H9 (cell line): ENCODE results near the gene DSCAM. TPM values are rescaled to one million over a fixed set of nuclear protein-coding genes. Genes with fewer than 3 reads are reported as not detected.

Experiments
- DNase-seq: peaks from one replicate; pipeline ENCODE4 v3.0.0-alpha.2; 2017
- H2AFZ ChIP-seq: one replicate; pipeline ENCODE4 v1.6.1; 2013; ENCODE audit warnings: mild to moderate bottlenecking, low read length, control low read depth, moderate library complexity
- H2AK5ac ChIP-seq: 2 replicates; pipeline ENCODE4 v1.6.1; 2013; ENCODE audit warnings: low read length, control low read depth, mixed read lengths; ENCODE audit not compliant: insufficient read length
- H2BK120ac ChIP-seq: one replicate; pipeline ENCODE4 v1.6.1; 2013; ENCODE audit warnings: low read depth, mild to moderate bottlenecking, low read length, control low read depth, inconsistent platforms; ENCODE audit not compliant: poor library complexity, severe bottlenecking
- H2BK12ac ChIP-seq: 2 replicates; pipeline ENCODE4 v1.6.1; 2013; ENCODE audit warnings: low read length, control low read depth, mixed read lengths, low read depth; ENCODE audit not compliant: insufficient read length
- H2BK15ac ChIP-seq: 2 replicates; pipeline ENCODE4 v1.6.1; 2013; ENCODE audit warnings: low read depth, low read length, control low read depth
- H2BK20ac ChIP-seq: one replicate; pipeline ENCODE4 v1.6.1; 2013; ENCODE audit warnings: low read depth, mild to moderate bottlenecking, low read length, control low read depth, inconsistent platforms; ENCODE audit not compliant: poor library complexity, severe bottlenecking
- H2BK5ac ChIP-seq: 2 replicates; pipeline ENCODE4 v1.6.1; 2013; ENCODE audit warnings: low read length, control low read depth, mixed read lengths; ENCODE audit not compliant: insufficient read length
- H3K14ac ChIP-seq: 2 replicates; pipeline ENCODE4 v1.6.1; 2013; ENCODE audit warnings: low read length, control low read depth; ENCODE audit not compliant: insufficient read depth
- H3K18ac ChIP-seq: 2 replicates; pipeline ENCODE4 v1.6.1; 2013; ENCODE audit warnings: low read depth, mild to moderate bottlenecking, mixed read lengths, low read length, control low read depth; ENCODE audit not compliant: insufficient read length
- H3K23ac ChIP-seq: 2 replicates; pipeline ENCODE4 v1.6.1; 2013; ENCODE audit warnings: low read length, control low read depth, mixed read lengths, low read depth; ENCODE audit not compliant: insufficient read length
- H3K23me2 ChIP-seq: 2 replicates; pipeline ENCODE4 v1.6.1; 2013; ENCODE audit warnings: low read depth, mild to moderate bottlenecking, mixed read lengths, low read length, control low read depth; ENCODE audit not compliant: insufficient read length, poor library complexity, severe bottlenecking
- H3K27ac ChIP-seq: 2 replicates; pipeline ENCODE4 v1.5.1; 2013; ENCODE audit warnings: low read length, control low read depth, mixed read lengths, low read depth; ENCODE audit not compliant: insufficient read length
- H3K27me3 ChIP-seq: 2 replicates; pipeline ENCODE4 v1.6.1; 2013; ENCODE audit warnings: low read length, control low read depth, inconsistent platforms; ENCODE audit not compliant: insufficient read depth
- H3K4ac ChIP-seq: 2 replicates; pipeline ENCODE4 v1.6.1; 2013; ENCODE audit warnings: low read depth, mild to moderate bottlenecking, control low read depth, inconsistent platforms, low read length, moderate library complexity
- H3K4me1 ChIP-seq: 2 replicates; pipeline ENCODE4 v1.6.1; 2013; ENCODE audit warnings: low read length, control low read depth, inconsistent platforms; ENCODE audit not compliant: insufficient read depth
- H3K4me2 ChIP-seq: 2 replicates; pipeline ENCODE4 v1.6.1; 2013; ENCODE audit warnings: low read length, control low read depth, mixed read lengths; ENCODE audit not compliant: insufficient read length, insufficient read depth
- H3K56ac ChIP-seq: 2 replicates; pipeline ENCODE4 v1.6.1; 2013; ENCODE audit warnings: low read depth, mild to moderate bottlenecking, mixed read lengths, low read length, control low read depth; ENCODE audit not compliant: insufficient read length
- H3K79me1 ChIP-seq: 2 replicates; pipeline ENCODE4 v1.6.1; 2013; ENCODE audit warnings: low read depth, mild to moderate bottlenecking, moderate library complexity, low read length, control low read depth, inconsistent platforms; ENCODE audit not compliant: insufficient read depth, poor library complexity, severe bottlenecking
- H3K79me2 ChIP-seq: 2 replicates; pipeline ENCODE4 v1.6.1; 2013; ENCODE audit warnings: low read length, control low read depth, inconsistent platforms; ENCODE audit not compliant: insufficient read depth
- H3K9ac ChIP-seq: 2 replicates; pipeline ENCODE4 v1.6.1; 2013; ENCODE audit warnings: low read length, control low read depth, mixed read lengths; ENCODE audit not compliant: insufficient read length; ENCODE audit errors: extremely low read depth
- H3K9me3 ChIP-seq: one replicate; pipeline ENCODE4 v1.6.1; 2013; ENCODE audit warnings: low read depth, low read length, inconsistent platforms; ENCODE audit not compliant: control insufficient read depth
- H3T11ph ChIP-seq: one replicate; pipeline ENCODE4 v1.6.1; 2013; ENCODE audit warnings: mild to moderate bottlenecking, low read length, control low read depth, inconsistent platforms
- H4K20me1 ChIP-seq: one replicate; pipeline ENCODE4 v1.6.1; 2013; ENCODE audit not compliant: control insufficient read depth, insufficient read length, insufficient read depth
- H4K5ac ChIP-seq: 2 replicates; pipeline ENCODE4 v1.6.1; 2013; ENCODE audit warnings: low read depth, mild to moderate bottlenecking, mixed read lengths, low read length, control low read depth; ENCODE audit not compliant: insufficient read length
- H4K8ac ChIP-seq: replicated peaks from 2 replicates; pipeline ENCODE4 v1.6.1; 2013; ENCODE audit warnings: low read length, control low read depth, mixed read lengths, low read depth; ENCODE audit not compliant: insufficient read length
- H4K91ac ChIP-seq: 2 replicates; pipeline ENCODE4 v1.6.1; 2013; ENCODE audit warnings: low read depth, mild to moderate bottlenecking, moderate library complexity, mixed read lengths, low read length, control low read depth; ENCODE audit not compliant: insufficient read length
- H3K27ac Mint-ChIP-seq, 3 experiments: 2 replicates in 2 of 3; 3 replicates in 1 of 3; pipeline ENCODE4 v1.8.0; 2020 to 2021; ENCODE audit warnings: mixed read lengths in 3 of 3, mild to moderate bottlenecking in 1 of 3, moderate library complexity in 1 of 3
- H3K27me3 Mint-ChIP-seq: 2 replicates; pipeline ENCODE4 v1.8.0; 2021; ENCODE audit warnings: low read depth, mild to moderate bottlenecking, moderate library complexity, mixed read lengths
- H3K36me3 Mint-ChIP-seq, 3 experiments: 2 replicates in 2 of 3; 3 replicates in 1 of 3; pipeline ENCODE4 v1.8.0; 2020 to 2021; ENCODE audit warnings: low read depth in 3 of 3, mixed read lengths in 3 of 3; ENCODE audit not compliant: insufficient read depth in 1 of 3
- H3K4me1 Mint-ChIP-seq, 2 experiments: 2 replicates each; pipeline ENCODE4 v1.8.0; 2020; ENCODE audit warnings: mixed read lengths in 2 of 2
- H3K4me3 Mint-ChIP-seq, 2 experiments: 2 replicates in 1 of 2; 3 replicates in 1 of 2; pipeline ENCODE4 v1.8.0; 2020 to 2021; ENCODE audit warnings: mild to moderate bottlenecking in 2 of 2, mixed read lengths in 2 of 2, moderate library complexity in 1 of 2
- H3K9me3 Mint-ChIP-seq, 2 experiments: 2 replicates in 1 of 2; 3 replicates in 1 of 2; pipeline ENCODE4 v1.8.0; 2020; ENCODE audit warnings: mild to moderate bottlenecking in 2 of 2, mixed read lengths in 2 of 2, moderate library complexity in 1 of 2
- total RNA-seq: library from RNA; stranded (reverse); gene quantifications from 2 replicates; pipeline ENCODE4 v1.2.1, GENCODE V29; 2021
- TF ChIP-seq, protein P1 (sequence below): fragments of 200-600 bp; sonication (generic); conservative IDR thresholded peaks from 3 replicates; pipeline ENCODE4 v1.8.0; 2021; ENCODE audit warnings: antibody characterized with exemption, mild to moderate bottlenecking

DSCAM gene
- total RNA-seq, 1 experiment from 2014 or later, result 0.17 TPM

DNA sequence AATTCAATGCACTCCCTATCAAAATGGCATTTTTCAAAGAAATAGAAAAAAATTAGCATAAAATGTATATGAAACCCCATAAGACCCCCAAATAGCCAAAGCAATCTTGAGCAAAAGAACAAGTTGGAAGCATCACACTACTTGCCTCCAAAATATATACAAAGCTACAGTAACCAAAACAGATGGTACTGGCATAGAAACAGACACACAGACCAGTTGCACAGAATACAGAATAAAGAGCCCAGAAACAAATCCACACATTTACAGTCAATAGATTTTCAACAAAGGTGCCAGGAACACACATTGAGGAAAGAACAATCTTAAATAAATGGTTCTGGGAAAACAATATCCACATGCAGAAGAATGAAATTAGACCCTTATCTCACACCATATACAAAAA, 350.8 kb downstream of the DSCAM start:
- H3K4me2 ChIP-seq, result no peak overlapping the region
- no peak overlapping the region for H3K14ac ChIP-seq

More for the DNA sequence above, 350.8 kb downstream of the DSCAM start:
- no peak overlapping the region for H2AK5ac ChIP-seq
- no peaks in the 10 kb centered on the region for H3K79me2 ChIP-seq
- no peak for DNase-seq
- no peak overlapping the region for H3K4ac ChIP-seq
- Mint-ChIP-seq H3K36me3 (peaks cover 0 to 7% (median 5%) of the 10 kb centered on the region in 3 experiments; a peak in 3 of 7 replicates), H3K4me1 (no peaks in the 10 kb centered on the region), H3K4me3 (no peak overlapping the region), H3K27me3 (peaks cover 1% of the 10 kb centered on the region; the same call in 1 of the 2 replicates), H3K27ac (no peak overlapping the region), H3K9me3 (peaks cover 14% of the 10 kb centered on the region in 2 experiments)
- no peak overlapping the region for H4K5ac ChIP-seq
- no peak overlapping the region for H4K91ac ChIP-seq
- H3K23me2 ChIP-seq, result no peaks in the 10 kb centered on the region
- no peak overlapping the region for H3K23ac ChIP-seq
- no peak overlapping the region for H2BK12ac ChIP-seq
- H2AFZ ChIP-seq, result no peak overlapping the region
- H3K9ac ChIP-seq, result no peak overlapping the region
- no peak overlapping the region for H2BK120ac ChIP-seq
- no peaks in the 10 kb centered on the region for H3K4me1 ChIP-seq
- H3K79me1 ChIP-seq, result no peaks in the 10 kb centered on the region
- no peak overlapping the region for H2BK5ac ChIP-seq
- no peaks in the 10 kb centered on the region for H3K27me3 ChIP-seq
- no peak overlapping the region for H4K8ac ChIP-seq
- H3T11ph ChIP-seq, result no peak overlapping the region
- TF ChIP-seq, protein P1, sequence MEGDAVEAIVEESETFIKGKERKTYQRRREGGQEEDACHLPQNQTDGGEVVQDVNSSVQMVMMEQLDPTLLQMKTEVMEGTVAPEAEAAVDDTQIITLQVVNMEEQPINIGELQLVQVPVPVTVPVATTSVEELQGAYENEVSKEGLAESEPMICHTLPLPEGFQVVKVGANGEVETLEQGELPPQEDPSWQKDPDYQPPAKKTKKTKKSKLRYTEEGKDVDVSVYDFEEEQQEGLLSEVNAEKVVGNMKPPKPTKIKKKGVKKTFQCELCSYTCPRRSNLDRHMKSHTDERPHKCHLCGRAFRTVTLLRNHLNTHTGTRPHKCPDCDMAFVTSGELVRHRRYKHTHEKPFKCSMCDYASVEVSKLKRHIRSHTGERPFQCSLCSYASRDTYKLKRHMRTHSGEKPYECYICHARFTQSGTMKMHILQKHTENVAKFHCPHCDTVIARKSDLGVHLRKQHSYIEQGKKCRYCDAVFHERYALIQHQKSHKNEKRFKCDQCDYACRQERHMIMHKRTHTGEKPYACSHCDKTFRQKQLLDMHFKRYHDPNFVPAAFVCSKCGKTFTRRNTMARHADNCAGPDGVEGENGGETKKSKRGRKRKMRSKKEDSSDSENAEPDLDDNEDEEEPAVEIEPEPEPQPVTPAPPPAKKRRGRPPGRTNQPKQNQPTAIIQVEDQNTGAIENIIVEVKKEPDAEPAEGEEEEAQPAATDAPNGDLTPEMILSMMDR, result no peak
- no peak overlapping the region for H3K18ac ChIP-seq
- H2BK15ac ChIP-seq, result no peak overlapping the region
- no peaks in the 10 kb centered on the region for H3K9me3 ChIP-seq
- H3K27ac ChIP-seq, result no peak overlapping the region
- no peak overlapping the region for H2BK20ac ChIP-seq
- no peak overlapping the region for H3K56ac ChIP-seq
- H4K20me1 ChIP-seq, result no peaks in the 10 kb centered on the region
